ENCODE data around the gene TBCD.

DNA sequence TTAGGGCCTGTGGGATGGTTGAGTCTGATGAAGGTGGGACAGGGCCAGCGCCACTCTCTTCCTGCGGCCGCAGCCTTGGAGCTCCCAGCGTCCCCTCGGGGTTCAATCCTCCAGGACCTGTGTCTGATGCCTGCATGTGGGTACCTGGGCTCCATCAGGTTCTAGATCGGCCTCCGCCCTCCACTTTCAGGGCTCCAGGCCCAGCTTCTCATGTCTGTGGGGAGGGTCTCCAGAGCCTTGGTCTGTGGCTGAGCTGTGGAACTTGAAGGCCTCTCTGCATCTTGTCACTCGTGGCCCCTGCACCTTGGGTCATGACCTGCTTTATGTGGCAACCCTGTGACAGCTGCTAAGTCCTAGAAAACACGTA is 177.8 kb downstream of the TBCD start:
- no peak for TF ChIP-seq POLR2AphosphoS5 (IDR thresholded peaks at IDR 0.05; ENCODE audit: borderline replicate concordance, low read depth, low read length)
- TF ChIP-seq EZH2 (IDR thresholded peaks at IDR 0.05), result no peak
